Muscle layer of duodenum (tissue), 2 donors: ENCODE data around the gene HOXB8.

Experiments used
- H3K27ac ChIP-seq: one replicate; pipeline ENCODE4 v1.7.0; 2013; ENCODE audit warnings: mild to moderate bottlenecking, low read length
- H3K27me3 ChIP-seq: one replicate; pipeline ENCODE4 v1.7.0; 2013; ENCODE audit warnings: low read depth, mild to moderate bottlenecking, control low read depth, low read length
- H3K36me3 ChIP-seq, 2 donors: one replicate each; pipeline ENCODE4 v1.7.0; 2013; ENCODE audit warnings: low read length in 2 of 2, control low read depth in 1 of 2, mild to moderate bottlenecking in 1 of 2; ENCODE audit not compliant: insufficient read depth in 2 of 2, control insufficient read depth in 1 of 2
- H3K4me1 ChIP-seq, 2 donors: one replicate each; pipeline ENCODE4 v1.7.0; 2013; ENCODE audit warnings: low read length in 2 of 2, mild to moderate bottlenecking in 2 of 2, control low read depth in 1 of 2, moderate library complexity in 1 of 2; ENCODE audit not compliant: insufficient read depth in 2 of 2, control insufficient read depth in 1 of 2
- H3K4me3 ChIP-seq, 2 donors: one replicate each; pipeline ENCODE4 v1.7.0; 2013; ENCODE audit warnings: low read length in 2 of 2, low read depth in 1 of 2, mild to moderate bottlenecking in 1 of 2
- H3K9me3 ChIP-seq, 2 donors: one replicate each; pipeline ENCODE4 v1.7.0; 2013; ENCODE audit warnings: low read length in 2 of 2, control low read depth in 1 of 2, mild to moderate bottlenecking in 1 of 2; ENCODE audit not compliant: control insufficient read depth in 1 of 2
- donor health status: healthy.

The HOXB8 gene

DNA sequence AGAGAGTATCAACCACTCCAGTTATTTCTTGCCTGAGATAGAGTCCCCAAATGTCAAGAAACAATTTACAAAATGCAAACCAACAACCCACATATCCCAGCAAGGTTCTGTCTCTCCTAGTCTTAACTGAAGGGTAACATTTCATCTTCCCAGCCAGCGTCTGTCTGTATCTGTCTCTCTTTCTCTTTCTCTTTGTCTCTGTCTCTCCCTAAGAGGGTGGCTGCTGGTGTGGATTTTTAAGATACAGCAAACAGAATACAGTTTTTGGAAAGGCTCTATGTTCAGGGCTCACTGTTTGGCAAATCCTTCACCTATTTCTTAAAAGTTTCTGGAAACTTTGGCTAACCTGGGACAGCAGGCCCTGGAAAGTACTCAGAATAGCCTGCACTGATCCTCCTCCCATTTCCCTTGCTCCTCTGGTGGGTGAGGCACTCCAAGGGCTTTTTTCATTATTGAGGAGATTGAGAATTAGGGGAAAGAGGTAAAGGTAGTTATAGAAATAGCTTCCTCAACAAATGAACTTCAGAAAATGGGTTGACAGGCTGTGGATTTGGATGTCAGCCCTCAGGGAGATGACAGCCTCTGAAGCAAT, 43.2 kb downstream of the HOXB8 start:
- Histone ChIP-seq H3K36me3 (no peaks in the 10 kb centered on the region), H3K4me1 (peaks cover 14 to 67% of the 10 kb centered on the region in 2 donors), H3K4me3 (peak overlapping the region; percentile 55 to 62), H3K9me3 (no peaks in the 10 kb centered on the region), H3K27ac (peak overlapping the region; percentile 90), H3K27me3 (peaks cover 12% of the 10 kb centered on the region)

- H3K36me3 ChIP-seq, result no peaks in the 10 kb centered on the region
- H3K4me1 ChIP-seq, result peaks cover 15 to 74% of the 10 kb centered on the region in 2 donors
- H3K9me3 ChIP-seq, result no peaks in the 10 kb centered on the region
- H3K4me3 ChIP-seq, result peak overlapping the region; percentile 55 to 62
- H3K27ac ChIP-seq, result peak overlapping the region; percentile 90
- peaks cover 12% of the 10 kb centered on the region for H3K27me3 ChIP-seq
These were observed 43.9 kb downstream of the HOXB8 start for GRCh38 chr17:48571024-48571818.

DNA sequence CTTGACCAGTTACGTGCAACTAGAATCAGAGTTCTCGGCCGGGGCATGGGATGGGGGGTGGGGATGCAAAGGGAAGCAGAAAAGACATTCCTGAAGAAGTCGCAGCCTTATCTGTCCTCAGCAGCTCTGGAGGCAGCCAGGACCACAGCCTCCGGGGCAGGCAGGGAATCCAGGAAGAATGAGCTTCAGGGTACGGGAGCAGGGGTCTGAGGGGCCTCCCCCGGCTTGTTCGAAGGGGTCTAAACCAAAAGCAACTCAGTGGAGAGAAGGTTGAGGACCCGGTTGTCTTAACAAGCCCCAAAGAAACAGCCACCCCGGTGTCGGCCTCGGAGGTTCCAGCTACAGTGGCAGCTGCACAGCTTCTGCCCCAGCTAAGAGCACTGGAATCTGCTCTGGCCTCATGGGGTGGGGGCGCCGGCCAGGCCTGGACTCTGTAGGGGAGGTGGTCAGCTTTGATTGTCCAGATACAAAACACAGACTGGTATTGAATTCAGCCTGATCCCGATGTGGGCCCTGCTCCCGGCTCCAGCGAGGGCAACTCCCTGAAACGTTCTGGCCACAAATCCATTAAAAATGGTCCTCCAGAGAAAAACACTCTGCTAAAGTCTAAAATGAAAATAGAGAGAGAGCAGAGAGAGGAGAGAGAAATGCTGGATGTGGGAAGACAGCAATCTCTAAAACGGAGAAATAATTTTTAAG, 44.6 kb downstream of the HOXB8 start:
- Histone ChIP-seq H3K36me3 (no peaks in the 10 kb centered on the region), H3K27ac (peak overlapping the region; percentile 90), H3K9me3 (no peaks in the 10 kb centered on the region), H3K27me3 (peaks cover 19% of the 10 kb centered on the region), H3K4me3 (peak overlapping the region; percentile 55 to 62), H3K4me1 (peaks cover 23 to 76% of the 10 kb centered on the region in 2 donors)

DNA sequence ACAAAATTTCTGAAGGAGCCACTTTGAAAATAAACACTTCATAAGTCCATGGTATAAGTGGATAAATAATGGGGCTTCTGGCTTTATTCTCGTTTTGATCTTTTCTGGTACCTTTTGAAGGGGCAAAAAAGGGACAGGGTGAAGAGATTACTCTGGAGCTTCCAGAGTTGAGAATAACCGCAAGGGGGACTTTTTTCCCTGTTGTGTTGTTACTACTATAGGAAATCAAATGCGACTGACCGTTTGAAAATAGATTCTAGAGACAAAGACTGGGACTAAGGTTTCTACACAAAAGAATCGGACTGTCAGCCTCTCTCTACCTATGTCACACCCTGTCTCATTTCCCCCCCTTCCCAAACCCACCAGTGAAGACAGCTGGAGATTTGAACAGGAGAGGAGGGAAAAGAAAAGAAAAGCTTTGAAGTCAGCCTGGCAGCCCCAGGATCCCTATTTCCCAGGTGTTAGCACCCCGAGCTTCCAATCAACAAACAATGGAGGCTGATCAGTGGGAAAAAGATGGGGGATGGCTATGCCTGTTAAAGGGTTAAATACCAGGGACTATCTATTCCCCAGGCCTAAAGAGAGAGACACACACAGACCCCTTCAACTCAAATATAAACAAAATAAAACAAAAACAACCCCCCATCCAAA, 45.3 kb downstream of the HOXB8 start:
- Histone ChIP-seq H3K36me3 (no peaks in the 10 kb centered on the region), H3K27me3 (peaks cover 24% of the 10 kb centered on the region), H3K27ac (peak overlapping the region; percentile 90), H3K4me3 (peak overlapping the region; percentile 55 to 62), H3K4me1 (peaks cover 28 to 74% of the 10 kb centered on the region in 2 donors), H3K9me3 (no peaks in the 10 kb centered on the region)

- H3K27me3 ChIP-seq, result peaks cover 24% of the 10 kb centered on the region
- H3K27ac ChIP-seq, result peak overlapping the region; percentile 90
- H3K36me3 ChIP-seq, result no peaks in the 10 kb centered on the region
- H3K9me3 ChIP-seq, result no peaks in the 10 kb centered on the region
- peak overlapping the region; percentile 51 to 55 for H3K4me3 ChIP-seq
- peaks cover 25 to 68% of the 10 kb centered on the region in 2 donors for H3K4me1 ChIP-seq
These were observed 45.9 kb downstream of the HOXB8 start for GRCh38 chr17:48569240-48569582.

- peak overlapping the region; percentile 51 to 55 for H3K4me3 ChIP-seq
- H3K9me3 ChIP-seq, result no peaks in the 10 kb centered on the region
- peaks cover 26 to 68% of the 10 kb centered on the region in 2 donors for H3K4me1 ChIP-seq
- no peaks in the 10 kb centered on the region for H3K36me3 ChIP-seq
- H3K27ac ChIP-seq, result peak overlapping the region; percentile 90
- peaks cover 24% of the 10 kb centered on the region for H3K27me3 ChIP-seq
These were observed 46.4 kb downstream of the HOXB8 start for GRCh38 chr17:48568499-48569239.

DNA sequence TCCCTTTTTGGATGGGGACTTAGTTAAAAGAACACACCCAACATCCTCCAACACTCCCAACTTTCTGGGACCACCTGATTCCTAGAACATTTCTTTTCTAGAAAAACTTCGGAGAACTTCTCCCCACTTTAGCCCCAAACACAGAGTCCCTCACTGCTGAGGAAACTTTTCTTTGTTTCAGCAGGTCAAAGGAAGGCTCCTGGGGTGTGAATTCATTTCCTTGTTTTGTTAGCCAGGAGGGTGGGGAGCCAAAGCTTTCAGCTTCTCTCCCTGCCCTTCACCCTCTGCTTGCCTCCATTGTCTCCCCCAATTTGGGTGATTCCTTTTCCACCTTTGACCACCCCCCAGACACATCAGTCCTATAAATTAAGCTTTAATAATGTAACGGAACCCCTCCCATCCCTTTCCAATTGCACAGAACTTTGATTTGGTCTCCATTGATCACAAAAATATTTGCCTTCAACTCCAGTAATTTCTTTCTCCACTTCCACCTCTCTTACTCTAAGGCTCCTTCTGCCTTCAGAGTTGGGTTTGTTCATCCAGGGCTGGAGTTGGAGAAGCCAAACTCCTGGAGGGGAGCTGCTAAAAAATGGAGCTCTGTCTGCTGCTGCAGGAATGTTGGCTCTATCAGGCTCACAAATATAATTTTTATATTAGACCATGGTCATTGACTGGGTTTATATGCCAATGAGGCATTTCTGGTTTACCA, 47.3 kb downstream of the HOXB8 start:
- H3K4me1 ChIP-seq, result peaks cover 34 to 73% of the 10 kb centered on the region in 2 donors
- H3K9me3 ChIP-seq, result no peaks in the 10 kb centered on the region
- peak overlapping the region; percentile 90 for H3K27ac ChIP-seq
- H3K27me3 ChIP-seq, result peaks cover 26% of the 10 kb centered on the region
- H3K4me3 ChIP-seq, result peak overlapping the region; percentile 51 to 55
- no peaks in the 10 kb centered on the region for H3K36me3 ChIP-seq

GRCh38 chr17:48567209-48567608, 47.9 kb downstream of the HOXB8 start:
- Histone ChIP-seq H3K36me3 (no peaks in the 10 kb centered on the region), H3K27me3 (peaks cover 30% of the 10 kb centered on the region), H3K4me1 (peaks cover 35 to 72% of the 10 kb centered on the region in 2 donors), H3K27ac (peak overlapping the region; percentile 90), H3K4me3 (peak overlapping the region in 1 of 2 donors; percentile 37), H3K9me3 (no peaks in the 10 kb centered on the region)

- Histone ChIP-seq H3K27ac (peak overlapping the region; percentile 90), H3K4me1 (peaks cover 35 to 72% of the 10 kb centered on the region in 2 donors)
These were observed 48.4 kb downstream of the HOXB8 start for GRCh38 chr17:48566717-48567116.

More at GRCh38 chr17:48566717-48567116, 48.4 kb downstream of the HOXB8 start:
- Histone ChIP-seq H3K36me3 (no peaks in the 10 kb centered on the region), H3K9me3 (no peaks in the 10 kb centered on the region), H3K4me3 (peak overlapping the region in 1 of 2 donors; percentile 37), H3K27me3 (peaks cover 30% of the 10 kb centered on the region)
